ENCODE measurements around the gene RIN1.
A peak's percentile ranks its signal among the peaks of the same experiment; 100 is the strongest.

The RIN1 gene

DNA sequence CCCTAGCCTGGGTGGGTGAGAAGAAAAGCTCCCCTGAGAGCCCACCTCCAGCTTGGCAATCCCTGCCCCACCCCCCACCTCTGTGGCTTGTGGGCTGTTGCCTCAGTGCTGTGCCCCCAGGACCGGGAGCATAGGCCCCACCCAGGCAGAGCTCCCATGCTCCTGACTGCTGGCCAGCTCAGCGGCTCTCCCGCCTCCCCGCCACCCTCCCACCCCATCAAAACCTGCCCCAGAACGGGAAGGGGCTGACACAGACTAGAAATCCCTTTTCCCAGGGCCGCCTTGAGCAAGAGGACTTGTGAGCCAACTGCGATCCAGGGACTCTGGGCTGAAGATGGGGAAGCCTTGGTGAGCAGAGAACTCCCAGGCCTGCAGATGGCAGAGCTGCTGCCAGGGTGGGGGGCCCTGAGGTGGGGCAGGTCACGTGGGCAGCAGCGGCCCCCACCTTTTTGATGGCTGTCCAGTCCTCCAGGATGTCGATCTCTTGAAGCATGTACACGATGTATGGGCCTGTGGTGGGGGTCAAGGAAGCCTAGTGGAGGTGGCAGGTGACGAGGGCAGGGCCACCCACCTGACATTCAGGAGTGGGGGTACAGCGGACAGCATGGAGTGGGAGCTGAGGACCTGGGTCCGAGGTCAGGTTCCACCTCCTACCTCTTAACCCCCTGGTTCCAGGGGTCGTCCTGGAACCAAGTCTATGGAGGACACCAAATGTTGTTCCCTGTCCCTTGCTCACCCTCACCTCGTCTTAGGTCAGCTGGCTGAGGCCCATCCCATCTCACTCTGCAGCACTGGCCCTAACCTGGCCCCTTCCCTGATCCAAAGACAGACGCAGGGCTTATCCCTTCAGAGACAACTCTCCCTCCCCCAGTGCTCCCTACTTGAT, 2.3 kb upstream of the RIN1 start:
- no peak overlapping the region for H3K4me3 ChIP-seq (ENCODE audit: low read length, poor library complexity, severe bottlenecking)
- H3F3A ChIP-seq (ENCODE audit: low read depth): no peaks in the 10 kb centered on the region
- H3K4me2 ChIP-seq (ENCODE audit: low read depth, low read length, poor library complexity, severe bottlenecking): no peak overlapping the region
- no peak for TF ChIP-seq EZH2phosphoT487 (IDR thresholded peaks at IDR 0.05; ENCODE audit: borderline replicate concordance)
- TF ChIP-seq, protein P1, sequence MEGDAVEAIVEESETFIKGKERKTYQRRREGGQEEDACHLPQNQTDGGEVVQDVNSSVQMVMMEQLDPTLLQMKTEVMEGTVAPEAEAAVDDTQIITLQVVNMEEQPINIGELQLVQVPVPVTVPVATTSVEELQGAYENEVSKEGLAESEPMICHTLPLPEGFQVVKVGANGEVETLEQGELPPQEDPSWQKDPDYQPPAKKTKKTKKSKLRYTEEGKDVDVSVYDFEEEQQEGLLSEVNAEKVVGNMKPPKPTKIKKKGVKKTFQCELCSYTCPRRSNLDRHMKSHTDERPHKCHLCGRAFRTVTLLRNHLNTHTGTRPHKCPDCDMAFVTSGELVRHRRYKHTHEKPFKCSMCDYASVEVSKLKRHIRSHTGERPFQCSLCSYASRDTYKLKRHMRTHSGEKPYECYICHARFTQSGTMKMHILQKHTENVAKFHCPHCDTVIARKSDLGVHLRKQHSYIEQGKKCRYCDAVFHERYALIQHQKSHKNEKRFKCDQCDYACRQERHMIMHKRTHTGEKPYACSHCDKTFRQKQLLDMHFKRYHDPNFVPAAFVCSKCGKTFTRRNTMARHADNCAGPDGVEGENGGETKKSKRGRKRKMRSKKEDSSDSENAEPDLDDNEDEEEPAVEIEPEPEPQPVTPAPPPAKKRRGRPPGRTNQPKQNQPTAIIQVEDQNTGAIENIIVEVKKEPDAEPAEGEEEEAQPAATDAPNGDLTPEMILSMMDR (conservative IDR thresholded peaks at IDR 0.05; ENCODE audit: low read length): no peak
- H3K9ac ChIP-seq (ENCODE audit: low read depth, low read length, poor library complexity, severe bottlenecking): no peak overlapping the region
- H3K36me3 ChIP-seq (ENCODE audit: insufficient read depth, low read length): peaks cover 15% of the 10 kb centered on the region; the same call in 1 of the 2 replicates
- H3K27me3 ChIP-seq (ENCODE audit: insufficient read depth, low read length, poor library complexity, severe bottlenecking): no peaks in the 10 kb centered on the region
- no peak overlapping the region for H2AFZ ChIP-seq (ENCODE audit: low read length)
- no peaks in the 10 kb centered on the region for H3K9me2 ChIP-seq (replicated peaks; ENCODE audit: low read depth, low read length)
- peaks cover 8% of the 10 kb centered on the region for H3K4me1 ChIP-seq (ENCODE audit: insufficient read depth, low read length, poor library complexity, severe bottlenecking)
- no peaks in the 10 kb centered on the region for H4K20me1 ChIP-seq (ENCODE audit: insufficient read depth, low read length, poor library complexity, severe bottlenecking)
- no peaks in the 10 kb centered on the region for H3K9me3 ChIP-seq (ENCODE audit: insufficient read depth, low read depth, low read length)
- peaks cover 8% of the 10 kb centered on the region; the same call in 1 of the 2 replicates for H3K79me2 ChIP-seq (ENCODE audit: insufficient read depth, low read length)

DNA sequence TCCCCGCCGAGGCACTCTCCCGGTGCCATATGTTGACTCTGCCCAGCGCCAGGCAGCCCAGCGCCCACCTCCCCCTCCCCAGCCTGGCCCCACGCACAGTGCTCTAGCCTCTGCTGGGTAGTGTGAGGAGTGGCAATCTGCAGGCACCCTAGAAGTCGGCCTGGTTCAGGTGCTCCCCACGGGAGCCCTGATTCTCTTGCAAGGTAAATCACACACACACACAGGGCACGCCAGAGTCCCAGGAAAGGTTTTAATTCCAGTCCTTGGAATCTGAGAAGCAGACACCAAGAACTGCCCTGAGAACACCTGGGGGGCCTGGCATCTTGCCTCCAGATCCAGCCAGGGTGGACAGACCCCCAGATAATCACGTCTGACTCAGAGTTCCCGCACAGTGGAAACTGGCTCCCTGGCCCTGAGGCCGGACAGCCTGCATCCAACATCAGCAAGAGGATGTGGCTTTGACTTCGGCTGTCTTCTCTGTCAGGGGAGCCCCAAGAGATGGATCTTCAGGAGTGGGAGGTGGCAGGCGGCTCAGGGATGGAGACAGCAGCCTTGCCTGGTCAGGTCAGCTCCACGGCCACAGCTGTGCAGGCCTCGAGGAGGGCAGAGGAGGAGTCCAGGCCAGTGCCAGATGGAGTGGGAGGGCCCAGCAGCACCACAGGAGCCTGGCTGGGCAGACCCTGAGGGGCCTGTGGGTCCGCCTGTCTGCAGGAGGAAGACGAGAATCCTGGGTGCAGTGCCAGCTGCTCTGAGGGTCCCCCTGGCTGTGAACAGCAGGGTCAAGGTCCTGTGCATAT, 1.1 kb upstream of the RIN1 start:
- H2AFZ ChIP-seq (ENCODE audit: low read length): no peak overlapping the region
- no peaks in the 10 kb centered on the region for H3F3A ChIP-seq (ENCODE audit: low read depth)
- H3K79me2 ChIP-seq (ENCODE audit: insufficient read depth, low read length): no peaks in the 10 kb centered on the region
- peak overlapping the region; percentile 43 for H3K9ac ChIP-seq (ENCODE audit: low read depth, low read length, poor library complexity, severe bottlenecking)
- peaks cover 15% of the 10 kb centered on the region; the same call in 1 of the 2 replicates for H3K36me3 ChIP-seq (ENCODE audit: insufficient read depth, low read length)
- H3K4me1 ChIP-seq (ENCODE audit: insufficient read depth, low read length, poor library complexity, severe bottlenecking): peaks cover 8% of the 10 kb centered on the region
- no peak overlapping the region for H3K4me3 ChIP-seq (ENCODE audit: low read length, poor library complexity, severe bottlenecking)
- H3K27me3 ChIP-seq (ENCODE audit: insufficient read depth, low read length, poor library complexity, severe bottlenecking): no peaks in the 10 kb centered on the region
- no peaks in the 10 kb centered on the region for H3K9me2 ChIP-seq (replicated peaks; ENCODE audit: low read depth, low read length)
- no peaks in the 10 kb centered on the region for H3K9me3 ChIP-seq (ENCODE audit: insufficient read depth, low read depth, low read length)
- no peaks in the 10 kb centered on the region for H4K20me1 ChIP-seq (ENCODE audit: insufficient read depth, low read length, poor library complexity, severe bottlenecking)
- TF ChIP-seq, protein P1 (conservative IDR thresholded peaks at IDR 0.05; ENCODE audit: low read length): no peak
- no peak for TF ChIP-seq EZH2phosphoT487 (IDR thresholded peaks at IDR 0.05; ENCODE audit: borderline replicate concordance)
- H3K4me2 ChIP-seq (ENCODE audit: low read depth, low read length, poor library complexity, severe bottlenecking): peak overlapping the region; percentile 54

- no peaks in the 10 kb centered on the region for H3F3A ChIP-seq (ENCODE audit: low read depth)
- H3K9me2 ChIP-seq (replicated peaks; ENCODE audit: low read depth, low read length): no peaks in the 10 kb centered on the region
- peaks cover 8% of the 10 kb centered on the region for H3K4me1 ChIP-seq (ENCODE audit: insufficient read depth, low read length, poor library complexity, severe bottlenecking)
- no peak overlapping the region for H3K4me2 ChIP-seq (ENCODE audit: low read depth, low read length, poor library complexity, severe bottlenecking)
- no peak overlapping the region for H3K4me3 ChIP-seq (ENCODE audit: low read length, poor library complexity, severe bottlenecking)
- H3K36me3 ChIP-seq (ENCODE audit: insufficient read depth, low read length): peaks cover 15% of the 10 kb centered on the region; the same call in 1 of the 2 replicates
- no peak for TF ChIP-seq EZH2phosphoT487 (IDR thresholded peaks at IDR 0.05; ENCODE audit: borderline replicate concordance)
- TF ChIP-seq, protein P1 (conservative IDR thresholded peaks at IDR 0.05; ENCODE audit: low read length): no peak
- H2AFZ ChIP-seq (ENCODE audit: low read length): no peak overlapping the region
- no peaks in the 10 kb centered on the region for H3K27me3 ChIP-seq (ENCODE audit: insufficient read depth, low read length, poor library complexity, severe bottlenecking)
- H3K9ac ChIP-seq (ENCODE audit: low read depth, low read length, poor library complexity, severe bottlenecking): no peak overlapping the region
- H3K79me2 ChIP-seq (ENCODE audit: insufficient read depth, low read length): no peaks in the 10 kb centered on the region
- no peaks in the 10 kb centered on the region for H3K9me3 ChIP-seq (ENCODE audit: insufficient read depth, low read depth, low read length)
- H4K20me1 ChIP-seq (ENCODE audit: insufficient read depth, low read length, poor library complexity, severe bottlenecking): no peaks in the 10 kb centered on the region
Observed at GRCh38 chr11:66335531-66336233, 552 bp downstream of the RIN1 start.

Measured in Loucy (cell line).